ENCODE measurements around the gene PLCL1. TPM values are rescaled to one million over a fixed set of nuclear protein-coding genes. Genes with fewer than 3 reads are reported as not detected.

Gene PLCL1
- total RNA-seq, 2 donors from 2014 or later = 6.7 to 6.8 TPM

- H3K27ac ChIP-seq = no peak overlapping the region
- H3K4me3 ChIP-seq = no peak overlapping the region
- TF ChIP-seq POLR2A (IDR thresholded peaks at IDR 0.05) (no peak), POLR2AphosphoS5 (IDR thresholded peaks at IDR 0.05) (no peak), CTCF (IDR thresholded peaks at IDR 0.05) (no peak)
- H3K4me1 ChIP-seq (replicated peaks) = peaks cover 9% of the 10 kb centered on the region
- no peak for DNase-seq (ENCODE audit: low spot score)
- intact Hi-C loops (cut with DNase I) = no loop called here
- no peaks in the 10 kb centered on the region for H3K9me3 ChIP-seq
- 28% methylated on average over 1 of the region's 1 CpG for WGBS
- no peaks in the 10 kb centered on the region for H3K36me3 ChIP-seq
- no peaks in the 10 kb centered on the region for H3K27me3 ChIP-seq (replicated peaks; ENCODE audit: insufficient read depth)
Measured at GRCh38 chr2:197875763-197876162, 71.4 kb downstream of the PLCL1 start.

GRCh38 chr2:197876524-197876923 lies 72.1 kb downstream of the PLCL1 start:
- H3K27me3 ChIP-seq (replicated peaks; ENCODE audit: insufficient read depth) = no peaks in the 10 kb centered on the region
- DNase-seq (ENCODE audit: low spot score) = no peak
- no peaks in the 10 kb centered on the region for H3K9me3 ChIP-seq
- no peaks in the 10 kb centered on the region for H3K36me3 ChIP-seq
- TF ChIP-seq POLR2A (IDR thresholded peaks at IDR 0.05) (no peak), POLR2AphosphoS5 (IDR thresholded peaks at IDR 0.05) (no peak), CTCF (IDR thresholded peaks at IDR 0.05) (no peak)
- peaks cover 9% of the 10 kb centered on the region for H3K4me1 ChIP-seq (replicated peaks)
- 100% methylated on average over 1 of the region's 1 CpG for WGBS
- no peak overlapping the region for H3K4me3 ChIP-seq
- intact Hi-C loops (cut with DNase I) = no loop called here
- no peak overlapping the region for H3K27ac ChIP-seq

GRCh38 chr2:197877038-197877437 lies 72.6 kb downstream of the PLCL1 start:
- no peak for DNase-seq (ENCODE audit: low spot score)
- Histone ChIP-seq H3K36me3 (no peaks in the 10 kb centered on the region), H3K27ac (no peak overlapping the region), H3K4me3 (no peak overlapping the region), H3K9me3 (no peaks in the 10 kb centered on the region), H3K4me1 (replicated peaks) (peaks cover 9% of the 10 kb centered on the region), H3K27me3 (replicated peaks; ENCODE audit: insufficient read depth) (no peaks in the 10 kb centered on the region)
- intact Hi-C loops (cut with DNase I) = no loop called here
- WGBS = 91% methylated on average over 1 of the region's 1 CpG
- TF ChIP-seq POLR2AphosphoS5 (IDR thresholded peaks at IDR 0.05) (no peak), CTCF (IDR thresholded peaks at IDR 0.05) (no peak), POLR2A (IDR thresholded peaks at IDR 0.05) (no peak)

GRCh38 chr2:197878792-197879191 lies 74.4 kb downstream of the PLCL1 start:
- H3K4me3 ChIP-seq = no peak overlapping the region
- H3K4me1 ChIP-seq (replicated peaks) = peaks cover 9% of the 10 kb centered on the region
- 29% methylated on average over 1 of the region's 1 CpG for WGBS
- H3K9me3 ChIP-seq = no peaks in the 10 kb centered on the region
- H3K27ac ChIP-seq = peak overlapping the region in 1 of 2 donors; percentile 22
- H3K27me3 ChIP-seq (replicated peaks; ENCODE audit: insufficient read depth) = no peaks in the 10 kb centered on the region
- DNase-seq (ENCODE audit: low spot score) = peak; percentile 49
- no peaks in the 10 kb centered on the region for H3K36me3 ChIP-seq
- no peak for TF ChIP-seq POLR2A (IDR thresholded peaks at IDR 0.05)
- peak; percentile 11 for TF ChIP-seq POLR2AphosphoS5 (IDR thresholded peaks at IDR 0.05)
- intact Hi-C loops (cut with DNase I) = no loop called here

GRCh38 chr2:197879812-197880408 lies 75.5 kb downstream of the PLCL1 start:
- Histone ChIP-seq H3K27me3 (replicated peaks; ENCODE audit: insufficient read depth) (no peaks in the 10 kb centered on the region), H3K27ac (no peak overlapping the region), H3K9me3 (no peaks in the 10 kb centered on the region), H3K4me1 (replicated peaks) (peaks cover 9% of the 10 kb centered on the region), H3K36me3 (no peaks in the 10 kb centered on the region), H3K4me3 (no peak overlapping the region)
- WGBS = 84% methylated on average over 3 of the region's 3 CpGs
- TF ChIP-seq POLR2AphosphoS5 (IDR thresholded peaks at IDR 0.05) (no peak), CTCF (IDR thresholded peaks at IDR 0.05) (no peak), POLR2A (IDR thresholded peaks at IDR 0.05) (no peak)
- intact Hi-C loops (cut with DNase I) = no loop called here
- no peak for DNase-seq (ENCODE audit: low spot score)

All from prostate gland (tissue), 2 donors.